Hypothalamus (tissue), 51 donors: ENCODE measurements around the gene TSPAN15.
"Not testable (repeated sequence)": the region's sequence is repeated elsewhere in the genome, so short reads cannot be mapped to it uniquely, and the experiment has no call there.

ENCODE experiments used
- DNase-seq, 51 donors: peaks; one replicate each; lab custom pipeline; 2025; lab: John Stamatoyannopoulos, UW

TSPAN15 gene

GRCh38 chr10:69481305-69481704 lies 30.0 kb downstream of the TSPAN15 start:
- peak in 1 of 51 donors; percentile 4 for DNase-seq

GRCh38 chr10:69481811-69482524 lies 30.7 kb downstream of the TSPAN15 start:
- no peak for DNase-seq

- DNase-seq: no peak
Measured at GRCh38 chr10:69483963-69484362, 32.7 kb downstream of the TSPAN15 start.

- no peak for DNase-seq
Measured at GRCh38 chr10:69484736-69485135, 33.5 kb downstream of the TSPAN15 start.

GRCh38 chr10:69486922-69487730 lies 35.9 kb downstream of the TSPAN15 start:
- no peak for DNase-seq

- not testable (repeated sequence) for DNase-seq
Measured at GRCh38 chr10:69488149-69488844, 37.0 kb downstream of the TSPAN15 start.

- not testable (repeated sequence) for DNase-seq
Measured at GRCh38 chr10:69488856-69489255, 37.6 kb downstream of the TSPAN15 start.

- DNase-seq: no peak
Measured at GRCh38 chr10:69489506-69490090, 38.3 kb downstream of the TSPAN15 start.

- no peak for DNase-seq
Measured at GRCh38 chr10:69490876-69491275, 39.6 kb downstream of the TSPAN15 start.

GRCh38 chr10:69491611-69492010 lies 40.3 kb downstream of the TSPAN15 start:
- peak in 1 of 51 donors; percentile 31 for DNase-seq

GRCh38 chr10:69492091-69492745 lies 41.0 kb downstream of the TSPAN15 start:
- DNase-seq: peak in 25 of 51 donors; percentile 26 to 70 (median 51)

GRCh38 chr10:69492746-69493462 lies 41.6 kb downstream of the TSPAN15 start:
- peak in 1 of 51 donors; percentile 30 for DNase-seq

- DNase-seq: peak in 50 of 51 donors; percentile 26 to 97 (median 87)
Measured at GRCh38 chr10:69494626-69495558, 43.6 kb downstream of the TSPAN15 start.

- DNase-seq: no peak
Measured at GRCh38 chr10:69495666-69496065, 44.4 kb downstream of the TSPAN15 start.

GRCh38 chr10:69496352-69497230 lies 45.3 kb downstream of the TSPAN15 start:
- peak in 1 of 51 donors; percentile 22 for DNase-seq

GRCh38 chr10:69497231-69497561 lies 45.9 kb downstream of the TSPAN15 start:
- DNase-seq: peak in 19 of 51 donors; percentile 25 to 71 (median 49)

GRCh38 chr10:69497611-69498390 lies 46.5 kb downstream of the TSPAN15 start:
- no peak for DNase-seq
